GM10847 (cell line): ENCODE measurements around the gene TNS1.

Source experiments
- POLR2A ChIP-seq: IDR thresholded peaks from 2 replicates; pipeline ENCODE4 v1.6.1; 2011; ENCODE audit not compliant: insufficient read length; ENCODE audit errors: extremely low read depth

Gene TNS1

GRCh38 chr2:218010140-218010983 is 7.6 kb upstream of the TNS1 start:
- TF ChIP-seq POLR2A: no peak

- TF ChIP-seq POLR2A: no peak
Observed at GRCh38 chr2:218009765-218010139, 7.0 kb upstream of the TNS1 start.

- no peak for TF ChIP-seq POLR2A
Observed at GRCh38 chr2:218009231-218009630, 6.4 kb upstream of the TNS1 start.

- TF ChIP-seq POLR2A: no peak
Observed at GRCh38 chr2:218008060-218009040, 5.6 kb upstream of the TNS1 start.

- no peak for TF ChIP-seq POLR2A
Observed at GRCh38 chr2:218006741-218007140, 3.9 kb upstream of the TNS1 start.

- no peak for TF ChIP-seq POLR2A
Observed at GRCh38 chr2:218005486-218005885, 2.7 kb upstream of the TNS1 start.

GRCh38 chr2:218005028-218005427 is 2.2 kb upstream of the TNS1 start:
- no peak for TF ChIP-seq POLR2A

GRCh38 chr2:218003981-218004419 is 1.2 kb upstream of the TNS1 start:
- TF ChIP-seq POLR2A: no peak

GRCh38 chr2:218003281-218003944 is 618 bp upstream of the TNS1 start:
- no peak for TF ChIP-seq POLR2A

GRCh38 chr2:218002143-218002844 is 501 bp downstream of the TNS1 start:
- TF ChIP-seq POLR2A: no peak

GRCh38 chr2:218001629-218002028 is 1.2 kb downstream of the TNS1 start:
- no peak for TF ChIP-seq POLR2A

- TF ChIP-seq POLR2A: no peak
Observed at GRCh38 chr2:218000136-218000535, 2.7 kb downstream of the TNS1 start.

GRCh38 chr2:217999595-217999959 is 3.2 kb downstream of the TNS1 start:
- TF ChIP-seq POLR2A: no peak

- TF ChIP-seq POLR2A: no peak
Observed at GRCh38 chr2:217998926-217999594, 3.7 kb downstream of the TNS1 start.
